HEK293 (cell line): ENCODE data around the gene LRRFIP1.

ENCODE experiments used
- BCL11A ChIP-seq: fragments of 450-650 bp; formaldehyde crosslinking; IDR thresholded peaks from 2 replicates; pipeline ENCODE4 v1.5.1; 2016; ENCODE audit warnings: low read depth, missing biosample characterization, missing genetic modification characterization
- GLI2 ChIP-seq: fragments of 450-650 bp; formaldehyde crosslinking; IDR thresholded peaks from 2 replicates; pipeline ENCODE4; 2017; ENCODE audit warnings: missing biosample characterization, missing genetic modification characterization, low read depth, borderline replicate concordance
- KLF8 ChIP-seq: fragments of 450-650 bp; formaldehyde crosslinking; IDR thresholded peaks from 2 replicates; pipeline ENCODE4 v1.5.1; 2016; ENCODE audit warnings: missing biosample characterization, missing genetic modification characterization
- KLF9 ChIP-seq: fragments of 450-650 bp; formaldehyde crosslinking; IDR thresholded peaks from 2 replicates; pipeline ENCODE4 v1.5.1; 2016; ENCODE audit warnings: missing biosample characterization, missing genetic modification characterization, low read depth
- SETDB1 ChIP-seq: IDR thresholded peaks from one replicate; pipeline ENCODE4 v1.6.1; 2017; ENCODE audit warnings: mild to moderate bottlenecking, low read length, moderate library complexity, mixed read lengths; ENCODE audit not compliant: insufficient read length
- SP2 ChIP-seq: fragments of 450-650 bp; formaldehyde crosslinking; IDR thresholded peaks from 2 replicates; pipeline ENCODE4 v1.5.1; 2016; ENCODE audit warnings: missing biosample characterization, missing genetic modification characterization
- SP3 ChIP-seq: fragments of 450-650 bp; formaldehyde crosslinking; IDR thresholded peaks from 2 replicates; pipeline ENCODE4 v1.5.1; 2016; ENCODE audit warnings: missing biosample characterization, missing genetic modification characterization
- SP7 ChIP-seq: fragments of 450-650 bp; formaldehyde crosslinking; IDR thresholded peaks from 2 replicates; pipeline ENCODE4 v1.5.1; 2016; ENCODE audit warnings: missing biosample characterization, missing genetic modification characterization
- ZBTB20 ChIP-seq: fragments of 450-650 bp; formaldehyde crosslinking; IDR thresholded peaks from 2 replicates; pipeline ENCODE4 v1.5.1; 2016; ENCODE audit warnings: missing biosample characterization, missing genetic modification characterization
- ZFP69B ChIP-seq: fragments of 450-650 bp; formaldehyde crosslinking; IDR thresholded peaks from 2 replicates; pipeline ENCODE4 v1.5.1; 2016; ENCODE audit warnings: missing biosample characterization, missing genetic modification characterization
- ZNF10 ChIP-seq: fragments of 450-650 bp; formaldehyde crosslinking; IDR thresholded peaks from 2 replicates; pipeline ENCODE4 v1.5.1; 2017; ENCODE audit warnings: missing biosample characterization, missing genetic modification characterization
- ZNF138 ChIP-seq: fragments of 450-650 bp; formaldehyde crosslinking; IDR thresholded peaks from 2 replicates; pipeline ENCODE4 v1.5.1; 2016; ENCODE audit warnings: missing biosample characterization, missing genetic modification characterization, borderline replicate concordance
- ZNF157 ChIP-seq: fragments of 450-650 bp; formaldehyde crosslinking; IDR thresholded peaks from 2 replicates; pipeline ENCODE4 v1.5.1; 2016; ENCODE audit warnings: missing biosample characterization, missing genetic modification characterization
- ZNF184 ChIP-seq: fragments of 450-650 bp; IDR thresholded peaks from 2 replicates; pipeline ENCODE4 v1.5.1; 2018; ENCODE audit warnings: missing biosample characterization, mild to moderate bottlenecking, missing genetic modification characterization
- ZNF211 ChIP-seq: fragments of 450-650 bp; formaldehyde crosslinking; IDR thresholded peaks from 2 replicates; pipeline ENCODE4 v1.5.1; 2016; ENCODE audit warnings: low read depth, missing biosample characterization, missing genetic modification characterization
- ZNF214 ChIP-seq: fragments of 450-650 bp; formaldehyde crosslinking; IDR thresholded peaks from 2 replicates; pipeline ENCODE4 v1.5.1; 2017; ENCODE audit warnings: missing biosample characterization, mild to moderate bottlenecking, missing genetic modification characterization, borderline replicate concordance
- ZNF292 ChIP-seq: fragments of 450-650 bp; formaldehyde crosslinking; IDR thresholded peaks from 2 replicates; pipeline ENCODE4 v1.5.1; 2016; ENCODE audit warnings: low read depth, missing biosample characterization, missing genetic modification characterization, borderline replicate concordance
- ZNF366 ChIP-seq: fragments of 450-650 bp; formaldehyde crosslinking; conservative IDR thresholded peaks from 2 replicates; pipeline ENCODE4 v1.5.1; 2016; ENCODE audit warnings: missing biosample characterization, missing genetic modification characterization
- ZNF426 ChIP-seq: fragments of 450-650 bp; formaldehyde crosslinking; IDR thresholded peaks from 2 replicates; pipeline ENCODE4 v1.5.1; 2017; ENCODE audit warnings: missing biosample characterization, missing genetic modification characterization, mild to moderate bottlenecking, inconsistent platforms, moderate library complexity
- ZNF514 ChIP-seq: fragments of 450-650 bp; formaldehyde crosslinking; IDR thresholded peaks from 2 replicates; pipeline ENCODE4 v1.5.1; 2016; ENCODE audit warnings: missing biosample characterization, missing genetic modification characterization
- ZNF558 ChIP-seq: fragments of 450-650 bp; formaldehyde crosslinking; IDR thresholded peaks from 2 replicates; pipeline ENCODE4 v1.5.1; 2016; ENCODE audit warnings: missing biosample characterization, missing genetic modification characterization
- ZNF629 ChIP-seq: fragments of 450-650 bp; formaldehyde crosslinking; IDR thresholded peaks from 2 replicates; pipeline ENCODE4 v1.5.1; 2017; ENCODE audit warnings: missing biosample characterization, missing genetic modification characterization
- ZNF660 ChIP-seq: fragments of 450-650 bp; IDR thresholded peaks from 2 replicates; pipeline ENCODE4 v1.5.1; 2018; ENCODE audit warnings: missing biosample characterization, mild to moderate bottlenecking, missing genetic modification characterization
- TF ChIP-seq, protein P1 (sequence below): fragments of 450-650 bp; formaldehyde crosslinking; IDR thresholded peaks from 2 replicates; pipeline ENCODE4 v1.5.1; 2017; ENCODE audit warnings: missing biosample characterization, missing genetic modification characterization
- TF ChIP-seq, protein P2 (sequence below): fragments of 450-650 bp; formaldehyde crosslinking; IDR thresholded peaks from 2 replicates; pipeline ENCODE4 v1.5.1; 2017; ENCODE audit warnings: missing biosample characterization, missing genetic modification characterization
- TF ChIP-seq, protein P3 (sequence below): fragments of 450-650 bp; formaldehyde crosslinking; IDR thresholded peaks from 2 replicates; pipeline ENCODE4 v1.5.1; 2016; ENCODE audit warnings: missing biosample characterization, missing genetic modification characterization
- TF ChIP-seq, protein P4 (sequence below): fragments of 450-650 bp; formaldehyde crosslinking; IDR thresholded peaks from 2 replicates; pipeline ENCODE4 v1.5.1; 2017; ENCODE audit warnings: missing biosample characterization, missing genetic modification characterization
- TF ChIP-seq, protein P5 (sequence below): fragments of 450-650 bp; formaldehyde crosslinking; IDR thresholded peaks from 2 replicates; pipeline ENCODE4 v1.5.1; 2017; ENCODE audit warnings: missing biosample characterization, missing genetic modification characterization
- TF ChIP-seq, protein P6 (sequence below): fragments of 450-650 bp; formaldehyde crosslinking; IDR thresholded peaks from 2 replicates; pipeline ENCODE4 v1.5.1; 2016; ENCODE audit warnings: missing biosample characterization, missing genetic modification characterization

The LRRFIP1 gene

DNA sequence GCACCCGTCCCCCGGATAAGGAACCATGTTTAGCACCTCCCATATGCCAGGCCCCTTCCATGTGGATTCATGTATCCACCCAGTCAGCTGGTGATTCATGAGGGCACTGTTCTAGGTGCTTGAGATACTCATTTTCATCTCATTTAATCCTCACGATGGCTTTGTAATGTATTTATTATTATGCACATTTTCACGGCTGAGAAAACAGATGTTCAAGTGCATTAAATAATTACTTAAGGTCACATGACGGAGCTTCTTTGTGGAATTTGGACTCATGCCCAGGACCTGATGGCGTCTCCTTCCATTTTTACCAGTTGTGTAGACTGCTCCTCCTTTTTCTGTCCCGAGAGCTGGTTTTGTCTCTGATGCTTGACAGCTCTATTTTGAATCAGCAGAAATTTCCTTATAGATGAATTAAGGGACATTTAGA, 99.0 kb downstream of the LRRFIP1 start (continued):
- TF ChIP-seq ZBTB20 (tag by site-specific recombination) = peak; percentile 31; the same call in 1 of the 2 replicates
- TF ChIP-seq ZNF10 (tag by site-specific recombination) = no peak
- peak; percentile 93 for TF ChIP-seq SP7 (tag by site-specific recombination)
- no peak; the same call in 1 of the 2 replicates for TF ChIP-seq ZNF426
- TF ChIP-seq, protein P1, sequence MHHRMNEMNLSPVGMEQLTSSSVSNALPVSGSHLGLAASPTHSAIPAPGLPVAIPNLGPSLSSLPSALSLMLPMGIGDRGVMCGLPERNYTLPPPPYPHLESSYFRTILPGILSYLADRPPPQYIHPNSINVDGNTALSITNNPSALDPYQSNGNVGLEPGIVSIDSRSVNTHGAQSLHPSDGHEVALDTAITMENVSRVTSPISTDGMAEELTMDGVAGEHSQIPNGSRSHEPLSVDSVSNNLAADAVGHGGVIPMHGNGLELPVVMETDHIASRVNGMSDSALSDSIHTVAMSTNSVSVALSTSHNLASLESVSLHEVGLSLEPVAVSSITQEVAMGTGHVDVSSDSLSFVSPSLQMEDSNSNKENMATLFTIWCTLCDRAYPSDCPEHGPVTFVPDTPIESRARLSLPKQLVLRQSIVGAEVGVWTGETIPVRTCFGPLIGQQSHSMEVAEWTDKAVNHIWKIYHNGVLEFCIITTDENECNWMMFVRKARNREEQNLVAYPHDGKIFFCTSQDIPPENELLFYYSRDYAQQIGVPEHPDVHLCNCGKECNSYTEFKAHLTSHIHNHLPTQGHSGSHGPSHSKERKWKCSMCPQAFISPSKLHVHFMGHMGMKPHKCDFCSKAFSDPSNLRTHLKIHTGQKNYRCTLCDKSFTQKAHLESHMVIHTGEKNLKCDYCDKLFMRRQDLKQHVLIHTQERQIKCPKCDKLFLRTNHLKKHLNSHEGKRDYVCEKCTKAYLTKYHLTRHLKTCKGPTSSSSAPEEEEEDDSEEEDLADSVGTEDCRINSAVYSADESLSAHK (tag by site-specific recombination) = peak; percentile 41; the same call in 1 of the 2 replicates
- 0 out of 2 replicates have a peak, but pooled peaks have one; percentile 23 for TF ChIP-seq ZNF660 (tag by site-specific recombination)
- TF ChIP-seq ZNF514 = no peak
- TF ChIP-seq BCL11A = 0 out of 2 replicates have a peak, but pooled peaks have one; percentile 45
- no peak for TF ChIP-seq ZNF292 (tag by site-specific recombination)
- TF ChIP-seq, protein P2, sequence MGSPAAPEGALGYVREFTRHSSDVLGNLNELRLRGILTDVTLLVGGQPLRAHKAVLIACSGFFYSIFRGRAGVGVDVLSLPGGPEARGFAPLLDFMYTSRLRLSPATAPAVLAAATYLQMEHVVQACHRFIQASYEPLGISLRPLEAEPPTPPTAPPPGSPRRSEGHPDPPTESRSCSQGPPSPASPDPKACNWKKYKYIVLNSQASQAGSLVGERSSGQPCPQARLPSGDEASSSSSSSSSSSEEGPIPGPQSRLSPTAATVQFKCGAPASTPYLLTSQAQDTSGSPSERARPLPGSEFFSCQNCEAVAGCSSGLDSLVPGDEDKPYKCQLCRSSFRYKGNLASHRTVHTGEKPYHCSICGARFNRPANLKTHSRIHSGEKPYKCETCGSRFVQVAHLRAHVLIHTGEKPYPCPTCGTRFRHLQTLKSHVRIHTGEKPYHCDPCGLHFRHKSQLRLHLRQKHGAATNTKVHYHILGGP (tag by site-specific recombination) = no peak
- TF ChIP-seq SP3 (tag by site-specific recombination) = peak; percentile 34; the same call in 1 of the 2 replicates
- TF ChIP-seq, protein P3, sequence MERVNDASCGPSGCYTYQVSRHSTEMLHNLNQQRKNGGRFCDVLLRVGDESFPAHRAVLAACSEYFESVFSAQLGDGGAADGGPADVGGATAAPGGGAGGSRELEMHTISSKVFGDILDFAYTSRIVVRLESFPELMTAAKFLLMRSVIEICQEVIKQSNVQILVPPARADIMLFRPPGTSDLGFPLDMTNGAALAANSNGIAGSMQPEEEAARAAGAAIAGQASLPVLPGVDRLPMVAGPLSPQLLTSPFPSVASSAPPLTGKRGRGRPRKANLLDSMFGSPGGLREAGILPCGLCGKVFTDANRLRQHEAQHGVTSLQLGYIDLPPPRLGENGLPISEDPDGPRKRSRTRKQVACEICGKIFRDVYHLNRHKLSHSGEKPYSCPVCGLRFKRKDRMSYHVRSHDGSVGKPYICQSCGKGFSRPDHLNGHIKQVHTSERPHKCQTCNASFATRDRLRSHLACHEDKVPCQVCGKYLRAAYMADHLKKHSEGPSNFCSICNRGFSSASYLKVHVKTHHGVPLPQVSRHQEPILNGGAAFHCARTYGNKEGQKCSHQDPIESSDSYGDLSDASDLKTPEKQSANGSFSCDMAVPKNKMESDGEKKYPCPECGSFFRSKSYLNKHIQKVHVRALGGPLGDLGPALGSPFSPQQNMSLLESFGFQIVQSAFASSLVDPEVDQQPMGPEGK = peak; percentile 58
- TF ChIP-seq, protein P4, sequence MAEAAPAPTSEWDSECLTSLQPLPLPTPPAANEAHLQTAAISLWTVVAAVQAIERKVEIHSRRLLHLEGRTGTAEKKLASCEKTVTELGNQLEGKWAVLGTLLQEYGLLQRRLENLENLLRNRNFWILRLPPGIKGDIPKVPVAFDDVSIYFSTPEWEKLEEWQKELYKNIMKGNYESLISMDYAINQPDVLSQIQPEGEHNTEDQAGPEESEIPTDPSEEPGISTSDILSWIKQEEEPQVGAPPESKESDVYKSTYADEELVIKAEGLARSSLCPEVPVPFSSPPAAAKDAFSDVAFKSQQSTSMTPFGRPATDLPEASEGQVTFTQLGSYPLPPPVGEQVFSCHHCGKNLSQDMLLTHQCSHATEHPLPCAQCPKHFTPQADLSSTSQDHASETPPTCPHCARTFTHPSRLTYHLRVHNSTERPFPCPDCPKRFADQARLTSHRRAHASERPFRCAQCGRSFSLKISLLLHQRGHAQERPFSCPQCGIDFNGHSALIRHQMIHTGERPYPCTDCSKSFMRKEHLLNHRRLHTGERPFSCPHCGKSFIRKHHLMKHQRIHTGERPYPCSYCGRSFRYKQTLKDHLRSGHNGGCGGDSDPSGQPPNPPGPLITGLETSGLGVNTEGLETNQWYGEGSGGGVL (tag by site-specific recombination) = 0 out of 2 replicates have a peak, but pooled peaks have one; percentile 14
- 0 out of 2 replicates have a peak, but pooled peaks have one; percentile 10 for TF ChIP-seq ZNF211
- TF ChIP-seq ZFP69B (tag by site-specific recombination) = 0 out of 2 replicates have a peak, but pooled peaks have one; percentile 28
- TF ChIP-seq KLF9 (tag by site-specific recombination) = 0 out of 2 replicates have a peak, but pooled peaks have one; percentile 10
- TF ChIP-seq ZNF157 (tag by site-specific recombination) = no peak
- TF ChIP-seq ZNF558 = 0 out of 2 replicates have a peak, but pooled peaks have one; percentile 39
- no peak for TF ChIP-seq SETDB1
- peak; percentile 62; the same call in 1 of the 2 replicates for TF ChIP-seq KLF8 (tag by site-specific recombination)
- peak; percentile 80 for TF ChIP-seq ZNF366 (tag by site-specific recombination)
- TF ChIP-seq GLI2 (tag by site-specific recombination) = peak; percentile 81
- TF ChIP-seq, protein P5, sequence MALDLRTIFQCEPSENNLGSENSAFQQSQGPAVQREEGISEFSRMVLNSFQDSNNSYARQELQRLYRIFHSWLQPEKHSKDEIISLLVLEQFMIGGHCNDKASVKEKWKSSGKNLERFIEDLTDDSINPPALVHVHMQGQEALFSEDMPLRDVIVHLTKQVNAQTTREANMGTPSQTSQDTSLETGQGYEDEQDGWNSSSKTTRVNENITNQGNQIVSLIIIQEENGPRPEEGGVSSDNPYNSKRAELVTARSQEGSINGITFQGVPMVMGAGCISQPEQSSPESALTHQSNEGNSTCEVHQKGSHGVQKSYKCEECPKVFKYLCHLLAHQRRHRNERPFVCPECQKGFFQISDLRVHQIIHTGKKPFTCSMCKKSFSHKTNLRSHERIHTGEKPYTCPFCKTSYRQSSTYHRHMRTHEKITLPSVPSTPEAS = 0 out of 2 replicates have a peak, but pooled peaks have one; percentile 11
- no peak for TF ChIP-seq ZNF138 (tag by site-specific recombination)
- TF ChIP-seq, protein P6, sequence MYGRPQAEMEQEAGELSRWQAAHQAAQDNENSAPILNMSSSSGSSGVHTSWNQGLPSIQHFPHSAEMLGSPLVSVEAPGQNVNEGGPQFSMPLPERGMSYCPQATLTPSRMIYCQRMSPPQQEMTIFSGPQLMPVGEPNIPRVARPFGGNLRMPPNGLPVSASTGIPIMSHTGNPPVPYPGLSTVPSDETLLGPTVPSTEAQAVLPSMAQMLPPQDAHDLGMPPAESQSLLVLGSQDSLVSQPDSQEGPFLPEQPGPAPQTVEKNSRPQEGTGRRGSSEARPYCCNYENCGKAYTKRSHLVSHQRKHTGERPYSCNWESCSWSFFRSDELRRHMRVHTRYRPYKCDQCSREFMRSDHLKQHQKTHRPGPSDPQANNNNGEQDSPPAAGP (tag by site-specific recombination) = peak; percentile 97
- TF ChIP-seq ZNF184 (tag by site-specific recombination) = peak; percentile 47; the same call in 1 of the 2 replicates
- peak; percentile 85 for TF ChIP-seq ZNF629 (tag by site-specific recombination)
- TF ChIP-seq ZNF214 (tag by site-specific recombination) = no peak
- TF ChIP-seq SP2 = 0 out of 2 replicates have a peak, but pooled peaks have one; percentile 41
